GM11168 (cell line): ENCODE data around the gene PCED1B.

Experiments
- in situ Hi-C: fragments of 300-500 bp; cut with MboI; formaldehyde crosslinking; loops from one replicate; pipeline ENCODE4 v1.12.0; 2022; ENCODE audit warnings: low sequenced_read_pairs; ENCODE audit not compliant: unreplicated experiment

The PCED1B gene

DNA sequence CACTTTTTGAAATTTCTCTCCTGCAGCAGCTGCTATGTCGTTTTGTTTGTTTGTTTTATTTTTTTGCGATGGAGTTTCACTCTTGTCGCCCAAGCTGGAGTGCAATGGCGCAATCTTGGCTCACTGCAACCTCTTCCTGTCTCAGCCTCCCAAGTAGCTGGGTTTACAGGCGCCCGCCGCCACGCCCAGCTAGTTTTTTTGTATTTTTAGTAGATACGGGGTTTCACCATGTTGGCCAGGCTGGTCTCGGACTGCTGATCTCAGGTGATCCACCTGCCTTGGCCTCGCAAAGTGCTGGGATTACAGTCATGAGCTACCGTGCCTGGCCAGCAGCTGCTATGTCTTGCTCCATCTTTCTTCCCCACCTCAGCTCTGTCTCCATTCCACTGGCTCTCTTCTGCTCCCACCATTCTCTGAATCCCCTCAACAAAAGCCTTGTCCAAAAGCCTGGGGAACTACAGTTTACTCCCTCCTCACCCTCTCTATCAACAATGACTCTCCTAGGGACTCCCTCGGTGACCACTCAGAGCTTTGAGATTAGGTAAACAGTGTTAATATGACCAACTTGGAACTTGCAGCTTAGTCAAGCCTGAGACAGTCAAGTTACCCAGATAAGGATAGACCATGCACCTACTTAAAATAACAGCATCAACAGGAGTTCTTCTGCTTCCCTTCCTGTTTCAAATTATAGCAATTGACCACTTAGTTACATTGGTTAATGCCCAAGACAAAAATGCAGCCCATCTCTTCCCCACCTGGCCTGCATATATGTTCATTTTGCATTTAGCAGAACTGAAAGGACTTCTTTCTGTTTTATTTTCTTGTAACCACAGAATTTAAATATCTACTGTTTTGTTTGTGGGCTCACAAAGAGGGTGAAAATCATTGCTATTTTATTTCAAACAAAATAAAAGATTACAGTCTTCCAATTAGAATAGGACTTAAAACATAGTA is 189.4 kb downstream of the PCED1B start:
- in situ Hi-C loops = no loop called here

GRCh38 chr12:47269916-47270315 is 190.5 kb downstream of the PCED1B start:
- in situ Hi-C loops = no loop called here

GRCh38 chr12:47270782-47271664 is 191.6 kb downstream of the PCED1B start:
- in situ Hi-C loops = no loop called here

DNA sequence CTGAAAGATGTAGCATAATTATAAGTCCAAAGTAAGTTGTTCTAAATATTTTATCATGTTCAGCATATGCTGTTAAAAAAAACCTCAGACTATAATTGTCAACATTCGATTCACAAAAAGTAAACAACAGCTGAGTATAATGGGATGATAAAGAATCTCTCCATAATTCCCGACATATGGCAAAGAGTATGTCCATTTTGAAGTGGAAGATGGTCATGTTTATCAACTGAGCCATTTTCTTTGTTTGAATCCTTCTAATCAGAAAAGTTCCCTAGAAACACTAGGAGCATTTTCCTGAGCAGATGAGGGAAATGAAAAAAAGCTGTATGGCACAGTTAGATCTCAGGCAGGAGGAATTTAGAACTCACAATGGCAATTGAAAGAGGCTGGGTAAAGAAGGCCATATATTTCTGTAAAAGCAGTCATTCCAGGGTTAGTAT is 192.4 kb downstream of the PCED1B start:
- in situ Hi-C loops = no loop called here

DNA sequence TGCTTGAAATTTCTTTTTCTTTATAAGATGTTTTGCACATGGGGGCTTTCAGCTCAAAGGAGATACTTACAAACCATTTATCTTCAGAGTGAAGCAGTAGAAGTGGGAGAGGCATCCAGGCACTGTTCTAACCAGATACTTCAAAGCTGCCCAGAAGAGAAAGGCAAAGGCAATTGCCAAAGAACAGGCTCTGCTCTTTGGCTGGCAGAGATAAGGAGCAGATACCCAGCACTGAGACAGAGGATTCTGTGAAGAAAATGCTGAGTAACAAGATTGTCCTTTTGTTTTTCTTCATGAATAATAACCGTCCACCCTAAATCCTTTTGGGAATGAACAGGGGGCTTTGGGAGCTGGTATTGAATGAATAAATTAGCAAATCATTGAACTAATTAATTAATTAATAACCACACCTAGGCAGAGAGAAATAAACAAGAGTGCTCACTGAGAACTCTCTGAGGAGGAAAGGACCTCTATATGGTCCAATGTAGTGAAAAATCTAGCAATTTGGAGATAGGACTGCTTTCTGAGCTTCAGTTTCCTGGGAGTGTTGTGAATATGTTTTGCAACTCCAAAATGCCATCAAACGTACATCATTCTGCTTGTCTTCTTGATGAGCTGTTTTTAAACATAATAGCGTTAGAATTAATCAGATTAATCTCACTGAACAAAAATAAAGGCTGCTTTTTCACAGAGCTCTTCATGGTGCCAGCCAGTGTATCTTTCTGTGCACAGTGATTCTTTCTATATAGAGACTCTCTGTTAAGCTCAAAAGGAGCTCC is 193.2 kb downstream of the PCED1B start:
- in situ Hi-C loops = no loop called here

- in situ Hi-C loops = no loop called here
Observed at GRCh38 chr12:47273191-47273626, 193.8 kb downstream of the PCED1B start.

GRCh38 chr12:47274760-47275159 is 195.3 kb downstream of the PCED1B start:
- in situ Hi-C loops = loop anchor here (5.0 kb wide), 1 partner anchor 57 kb away; no protein-coding TSS in a partner anchor

DNA sequence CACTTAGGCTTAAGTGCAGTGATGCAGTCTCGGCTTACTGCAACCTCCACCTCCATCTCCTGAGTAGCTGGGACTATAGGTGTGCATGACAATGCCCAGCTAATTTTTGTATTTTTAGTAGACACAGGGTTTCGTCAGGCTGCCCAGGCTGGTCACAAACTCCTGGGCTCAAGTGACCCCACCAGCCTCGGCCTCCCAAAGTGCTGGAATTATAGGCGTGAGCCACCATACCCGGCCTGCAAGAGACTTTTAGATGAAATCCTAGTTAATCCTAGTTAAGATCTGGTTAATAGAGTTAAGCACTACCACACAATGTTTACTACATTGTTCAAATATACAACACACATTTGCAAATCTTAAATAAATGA is 196.8 kb downstream of the PCED1B start:
- in situ Hi-C loops = loop anchor here (5.0 kb wide), 1 partner anchor 59 kb away; no protein-coding TSS in a partner anchor

DNA sequence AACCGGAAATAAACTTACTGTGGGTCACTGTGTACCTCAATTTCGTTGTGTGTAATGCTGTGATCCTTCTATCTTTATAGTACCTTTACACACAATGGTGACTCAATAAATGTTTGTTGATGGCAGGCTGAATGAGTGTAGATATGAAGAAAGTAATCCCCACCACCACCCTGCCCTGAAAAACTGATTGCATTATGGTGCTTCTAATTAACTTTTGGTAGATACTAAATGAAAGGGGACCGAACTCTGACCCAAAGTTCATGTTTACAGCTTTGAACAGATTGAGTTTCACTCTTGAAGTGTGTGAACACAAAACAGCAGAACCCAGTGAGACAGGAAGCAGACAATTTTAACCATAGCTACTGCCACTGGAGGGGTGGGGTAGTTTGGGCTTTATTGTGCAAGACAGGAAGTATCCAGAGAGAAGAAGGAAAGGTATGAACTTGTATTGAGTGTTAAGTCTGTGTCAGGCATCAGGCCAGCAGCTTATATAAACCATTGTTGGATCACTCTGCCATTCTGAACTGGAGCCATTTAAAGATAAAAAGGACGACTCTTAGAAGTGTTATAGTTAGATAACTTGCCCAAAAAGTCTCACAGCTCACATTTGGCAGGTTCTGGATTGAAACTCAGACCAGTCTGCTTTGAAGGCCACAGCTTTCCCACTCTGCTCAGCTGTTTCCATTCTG is 197.3 kb downstream of the PCED1B start:
- in situ Hi-C loops = loop anchor here (5.0 kb wide), 1 partner anchor 59 kb away; no protein-coding TSS in a partner anchor

- in situ Hi-C loops = loop anchor here (5.0 kb wide), 1 partner anchor 61 kb away; no protein-coding TSS in a partner anchor
Observed at GRCh38 chr12:47277972-47278448, 198.6 kb downstream of the PCED1B start.

DNA sequence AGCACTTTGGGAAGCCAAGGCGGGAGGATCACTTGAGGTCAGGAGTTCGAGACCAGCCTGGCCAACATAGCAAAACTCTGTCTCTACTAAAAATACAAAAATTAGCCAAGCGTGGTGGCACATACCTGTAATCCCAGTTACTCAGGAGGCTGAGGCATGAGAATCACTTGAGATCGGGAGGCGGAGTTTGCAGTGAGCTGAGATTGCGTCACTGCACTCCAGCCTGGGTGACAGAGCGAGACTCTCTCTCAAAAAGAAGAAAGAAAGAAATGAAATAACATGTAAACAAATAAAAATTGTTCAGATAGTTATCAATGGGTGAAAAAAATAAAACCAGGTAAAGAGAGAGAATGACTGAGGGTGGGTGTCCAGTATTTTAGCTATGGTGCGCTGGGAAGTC is 200.3 kb downstream of the PCED1B start:
- in situ Hi-C loops = loop anchor here (5.0 kb wide), 1 partner anchor 62 kb away; no protein-coding TSS in a partner anchor

- in situ Hi-C loops = no loop called here
Observed at GRCh38 chr12:47280543-47281300, 201.3 kb downstream of the PCED1B start.

- in situ Hi-C loops = no loop called here
Observed at GRCh38 chr12:47281667-47282171, 202.3 kb downstream of the PCED1B start.

- in situ Hi-C loops = no loop called here
Observed at GRCh38 chr12:47282206-47282605, 202.8 kb downstream of the PCED1B start.
